HUES6 (cell line): Measurements from ENCODE around the gene ENDOU.

Experiments used
- H3K27ac ChIP-seq: 2 replicates; pipeline ENCODE4 v1.7.0; 2013; ENCODE audit warnings: low read depth, mild to moderate bottlenecking, low read length, inconsistent platforms
- H3K27me3 ChIP-seq: 2 replicates; pipeline ENCODE4 v1.6.1; 2013; ENCODE audit warnings: low read length; ENCODE audit not compliant: control insufficient read depth, insufficient read depth
- H3K36me3 ChIP-seq: 2 replicates; pipeline ENCODE4 v1.6.1; 2013; ENCODE audit warnings: low read length; ENCODE audit not compliant: control insufficient read depth, insufficient read depth
- H3K4me1 ChIP-seq: 2 replicates; pipeline ENCODE4 v1.6.1; 2013; ENCODE audit warnings: low read length; ENCODE audit not compliant: control insufficient read depth, insufficient read depth
- H3K4me3 ChIP-seq: 2 replicates; pipeline ENCODE4 v1.5.1; 2013; ENCODE audit warnings: low read depth, low read length
- H3K9ac ChIP-seq: one replicate; pipeline ENCODE4 v1.6.1; 2013; ENCODE audit warnings: mild to moderate bottlenecking, low read length
- H3K9me3 ChIP-seq: 2 replicates; pipeline ENCODE4 v1.6.1; 2013; ENCODE audit warnings: low read depth, low read length; ENCODE audit not compliant: control insufficient read depth, insufficient read depth

ENDOU gene

GRCh38 chr12:47755655-47756562 is 30.6 kb upstream of the ENDOU start:
- Histone ChIP-seq H3K4me1 (peaks cover 61% of the 10 kb centered on the region), H3K36me3 (no peaks in the 10 kb centered on the region), H3K9ac (no peak overlapping the region), H3K4me3 (no peak overlapping the region), H3K27me3 (no peaks in the 10 kb centered on the region), H3K9me3 (no peaks in the 10 kb centered on the region), H3K27ac (no peak overlapping the region)

GRCh38 chr12:47754881-47755280 is 29.6 kb upstream of the ENDOU start:
- Histone ChIP-seq H3K4me3 (no peak overlapping the region), H3K27ac (no peak overlapping the region)

DNA sequence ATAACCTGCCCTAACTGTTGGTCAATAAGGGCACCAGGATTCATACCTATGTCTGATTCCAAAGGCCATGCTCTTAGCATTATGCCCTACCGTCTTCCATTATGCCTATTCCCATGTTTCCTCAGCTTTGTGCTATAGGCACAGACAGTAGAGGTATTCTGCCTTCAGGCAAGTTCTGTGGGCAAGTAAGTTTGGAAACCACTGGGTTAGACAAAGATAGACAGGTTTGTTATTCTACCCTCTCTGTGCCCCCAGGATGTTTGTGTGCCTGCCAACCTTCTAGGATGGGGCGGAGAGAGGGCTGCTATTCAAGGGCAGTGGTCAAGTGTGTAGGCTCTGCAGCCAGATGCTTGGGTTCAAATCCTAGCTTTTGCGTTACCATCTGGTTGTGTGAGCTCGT is 28.8 kb upstream of the ENDOU start:
- H3K9me3 ChIP-seq, result no peaks in the 10 kb centered on the region
- H3K27ac ChIP-seq, result peak overlapping the region; percentile 78; the same call in 1 of the 2 replicates
- H3K27me3 ChIP-seq, result no peaks in the 10 kb centered on the region
- 0 out of 2 replicates have a peak overlapping the region, but pooled peaks have one; percentile 7 for H3K4me3 ChIP-seq
- no peaks in the 10 kb centered on the region; the same call in 1 of the 2 replicates for H3K36me3 ChIP-seq
- H3K4me1 ChIP-seq, result peaks cover 57% of the 10 kb centered on the region
- no peak overlapping the region for H3K9ac ChIP-seq

More at GRCh38 chr12:47754881-47755280, 29.6 kb upstream of the ENDOU start:
- no peaks in the 10 kb centered on the region for H3K9me3 ChIP-seq
- H3K27me3 ChIP-seq, result no peaks in the 10 kb centered on the region
- no peaks in the 10 kb centered on the region; the same call in 1 of the 2 replicates for H3K36me3 ChIP-seq
- H3K9ac ChIP-seq, result no peak overlapping the region
- H3K4me1 ChIP-seq, result peaks cover 61% of the 10 kb centered on the region

GRCh38 chr12:47753021-47754001 is 28.0 kb upstream of the ENDOU start:
- peak overlapping the region; percentile 78 for H3K27ac ChIP-seq
- H3K9ac ChIP-seq, result no peak overlapping the region

DNA sequence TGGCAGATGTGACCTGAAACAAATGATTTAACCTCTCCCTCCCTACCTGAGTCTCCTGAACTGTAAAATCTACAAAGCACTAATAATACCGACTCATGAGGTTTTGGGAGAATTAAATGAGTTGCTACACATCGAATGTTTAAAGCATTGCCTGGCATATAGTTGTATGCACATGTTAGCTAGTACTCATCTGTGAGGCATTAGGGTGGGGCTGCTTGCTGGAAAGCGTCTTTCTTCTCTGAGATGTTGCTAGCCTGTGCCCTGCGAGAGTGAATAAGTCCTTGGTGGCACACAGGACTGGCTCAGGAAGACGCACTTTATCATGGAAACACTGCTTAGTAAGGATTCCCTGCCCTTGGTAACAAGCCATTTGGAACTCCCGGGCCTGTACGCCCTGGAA is 27.3 kb upstream of the ENDOU start:
- H3K36me3 ChIP-seq, result no peaks in the 10 kb centered on the region; the same call in 1 of the 2 replicates
- H3K4me1 ChIP-seq, result peaks cover 46% of the 10 kb centered on the region
- H3K9me3 ChIP-seq, result no peaks in the 10 kb centered on the region
- H3K9ac ChIP-seq, result no peak overlapping the region
- no peak overlapping the region for H3K4me3 ChIP-seq
- H3K27ac ChIP-seq, result no peak overlapping the region
- no peaks in the 10 kb centered on the region for H3K27me3 ChIP-seq

More at GRCh38 chr12:47753021-47754001, 28.0 kb upstream of the ENDOU start:
- Histone ChIP-seq H3K4me1 (peaks cover 54% of the 10 kb centered on the region), H3K27me3 (no peaks in the 10 kb centered on the region), H3K9me3 (no peaks in the 10 kb centered on the region), H3K4me3 (0 out of 2 replicates have a peak overlapping the region, but pooled peaks have one; percentile 7), H3K36me3 (no peaks in the 10 kb centered on the region; the same call in 1 of the 2 replicates)

- H3K9ac ChIP-seq, result no peak overlapping the region
- H3K36me3 ChIP-seq, result no peaks in the 10 kb centered on the region; the same call in 1 of the 2 replicates
- no peak overlapping the region for H3K4me3 ChIP-seq
- no peaks in the 10 kb centered on the region for H3K9me3 ChIP-seq
- H3K27ac ChIP-seq, result no peak overlapping the region
- no peaks in the 10 kb centered on the region for H3K27me3 ChIP-seq
- peaks cover 42% of the 10 kb centered on the region for H3K4me1 ChIP-seq
Measured at GRCh38 chr12:47752121-47752520, 26.8 kb upstream of the ENDOU start.

DNA sequence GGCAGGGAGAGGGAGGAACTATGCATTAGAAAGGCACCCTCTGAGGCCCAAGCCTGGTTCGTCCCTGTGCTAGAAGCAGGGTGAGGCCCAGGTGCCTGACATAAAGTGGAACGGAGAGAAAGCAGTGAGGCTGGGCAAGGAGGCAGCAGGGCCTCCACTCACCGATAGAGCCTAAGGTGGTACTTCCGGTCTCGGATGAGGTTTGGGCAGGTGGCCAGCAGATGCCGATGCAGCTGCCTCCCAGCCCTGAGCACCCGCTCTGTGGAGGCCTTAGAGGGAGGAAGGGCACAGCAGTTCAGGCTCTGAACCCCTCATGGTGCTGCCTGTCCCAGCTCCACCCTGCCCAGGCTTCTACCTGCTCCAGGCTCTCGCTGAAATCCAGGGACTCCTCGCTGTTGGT is 26.3 kb upstream of the ENDOU start:
- Histone ChIP-seq H3K4me1 (peaks cover 40% of the 10 kb centered on the region), H3K9ac (no peak overlapping the region), H3K9me3 (no peaks in the 10 kb centered on the region), H3K36me3 (no peaks in the 10 kb centered on the region; the same call in 1 of the 2 replicates), H3K27ac (no peak overlapping the region), H3K27me3 (no peaks in the 10 kb centered on the region), H3K4me3 (no peak overlapping the region)

DNA sequence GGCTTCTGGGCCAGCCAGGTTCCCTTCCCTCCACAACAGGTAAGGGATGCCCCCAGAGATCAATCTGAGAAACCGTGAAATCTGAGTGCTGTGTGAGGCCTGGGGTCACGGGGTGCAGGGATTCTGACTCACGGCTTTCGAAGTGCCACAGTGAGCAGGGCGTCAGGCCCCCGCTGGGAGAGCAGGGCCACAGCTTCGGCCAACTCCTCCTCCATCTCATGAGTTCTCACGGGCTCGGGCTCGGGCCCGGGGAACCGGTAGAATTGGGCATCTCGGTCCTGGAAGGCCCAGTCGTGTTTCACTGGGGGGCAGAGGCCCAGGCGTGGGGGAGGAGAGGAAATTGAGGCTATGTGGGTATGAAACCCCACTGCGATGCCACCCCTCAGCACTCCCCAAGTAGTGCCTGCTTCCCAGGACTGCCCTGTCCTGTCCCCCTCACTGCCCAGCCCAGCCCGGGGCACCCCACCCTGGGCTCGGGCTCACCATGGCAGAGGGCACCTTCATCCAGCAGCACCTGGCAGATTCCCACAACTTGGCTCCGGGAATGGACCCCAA is 25.7 kb upstream of the ENDOU start:
- Histone ChIP-seq H3K4me1 (peaks cover 34% of the 10 kb centered on the region), H3K36me3 (no peaks in the 10 kb centered on the region; the same call in 1 of the 2 replicates), H3K27me3 (no peaks in the 10 kb centered on the region), H3K4me3 (no peak overlapping the region), H3K27ac (no peak overlapping the region), H3K9ac (no peak overlapping the region), H3K9me3 (no peaks in the 10 kb centered on the region)

DNA sequence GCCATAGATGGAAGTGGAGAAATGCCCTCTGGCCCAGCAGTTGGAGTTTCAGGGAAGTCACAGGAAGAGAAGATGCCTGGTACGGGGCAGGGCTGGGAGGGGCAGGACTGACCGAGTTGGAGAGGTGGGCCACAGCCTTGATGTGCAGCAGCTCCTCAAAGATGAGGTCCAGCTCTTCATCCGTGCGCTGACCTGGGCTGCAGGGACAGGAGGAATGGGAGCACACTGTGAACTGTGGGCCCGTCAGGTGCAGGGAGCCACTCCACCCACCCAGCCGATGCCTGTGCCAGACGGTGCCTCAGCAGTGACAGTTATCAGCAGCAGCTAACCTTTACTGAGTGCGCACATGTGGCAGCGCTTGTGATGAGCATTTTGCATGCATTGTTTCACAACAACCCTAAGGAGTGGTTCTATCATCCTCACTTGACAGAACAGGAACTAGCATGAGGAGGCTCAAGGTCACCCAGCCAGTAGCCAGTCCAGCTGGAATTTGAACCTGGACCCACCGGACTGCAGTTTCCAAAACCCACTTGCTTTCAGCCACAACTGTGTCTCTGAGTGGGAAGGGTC is 25.0 kb upstream of the ENDOU start:
- H3K36me3 ChIP-seq, result no peaks in the 10 kb centered on the region; the same call in 1 of the 2 replicates
- H3K9me3 ChIP-seq, result no peaks in the 10 kb centered on the region
- H3K4me3 ChIP-seq, result no peak overlapping the region
- no peak overlapping the region for H3K27ac ChIP-seq
- no peak overlapping the region for H3K9ac ChIP-seq
- H3K4me1 ChIP-seq, result peaks cover 29% of the 10 kb centered on the region
- H3K27me3 ChIP-seq, result no peaks in the 10 kb centered on the region

DNA sequence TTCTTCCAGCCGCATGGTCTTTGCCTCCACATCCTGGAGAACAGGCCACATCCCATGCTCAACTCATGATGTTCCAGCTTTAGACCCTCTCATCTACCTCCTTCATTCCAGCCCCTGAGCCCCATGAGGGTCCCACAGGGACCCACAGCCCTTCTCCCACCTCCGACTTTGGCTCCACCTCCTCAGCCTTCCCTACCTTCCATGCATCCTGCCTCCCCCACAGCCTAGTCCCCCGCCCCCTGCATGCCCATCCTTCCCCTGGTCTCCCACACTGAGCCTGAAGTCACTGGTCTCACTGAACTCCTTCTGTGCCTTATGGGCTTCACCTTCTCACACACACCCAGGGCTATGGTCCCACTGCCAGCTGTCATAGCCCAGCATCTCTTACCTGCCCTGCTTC is 23.6 kb upstream of the ENDOU start:
- Histone ChIP-seq H3K9ac (no peak overlapping the region), H3K9me3 (no peaks in the 10 kb centered on the region), H3K27me3 (no peaks in the 10 kb centered on the region), H3K36me3 (no peaks in the 10 kb centered on the region; the same call in 1 of the 2 replicates), H3K4me3 (no peak overlapping the region), H3K4me1 (peaks cover 22% of the 10 kb centered on the region), H3K27ac (no peak overlapping the region)
